Lung (tissue), 12 donors: ENCODE measurements around the gene GPR146. TPM values are rescaled to one million over a fixed set of nuclear protein-coding genes. Genes with fewer than 3 reads are reported as not detected.

Experiments used
- ATAC-seq: fragments of 200-7000 bp; cut with Tn5 transposase; one replicate; pipeline ENCODE4 v1.9.1; 2020; ENCODE audit warnings: moderate number of reproducible peaks; ENCODE audit not compliant: insufficient read depth, low FRiP score
- DNase-seq, 3 donors: peaks; one replicate each; pipeline ENCODE4 v3.0.0-alpha.2; 2013 to 2017
- H3K27ac ChIP-seq, 2 donors: one replicate each; pipeline ENCODE4 v1.5.1; 2013; ENCODE audit warnings: mild to moderate bottlenecking in 2 of 2, moderate library complexity in 2 of 2, control low read depth in 1 of 2, inconsistent platforms in 1 of 2, low read depth in 1 of 2, low read length in 1 of 2
- H3K27me3 ChIP-seq, 3 donors: one replicate each; pipeline ENCODE4 v1.5.1; 2013; ENCODE audit warnings: low read length in 2 of 3; ENCODE audit not compliant: control insufficient read depth in 3 of 3, insufficient read depth in 3 of 3
- H3K36me3 ChIP-seq, 4 donors: one replicate each; pipeline ENCODE4 v1.5.1; 2013; ENCODE audit warnings: low read length in 4 of 4, mild to moderate bottlenecking in 1 of 4, moderate library complexity in 1 of 4; ENCODE audit not compliant: control insufficient read depth in 4 of 4, insufficient read depth in 4 of 4
- H3K4me1 ChIP-seq, 5 donors: one replicate each; pipeline ENCODE4 v1.5.1; 2013; ENCODE audit warnings: low read length in 5 of 5, mild to moderate bottlenecking in 2 of 5, moderate library complexity in 1 of 5; ENCODE audit not compliant: control insufficient read depth in 5 of 5, insufficient read depth in 5 of 5
- H3K4me3 ChIP-seq: one replicate; pipeline ENCODE4 v1.5.1; 2013; ENCODE audit warnings: mild to moderate bottlenecking, control low read depth, moderate library complexity
- H3K9ac ChIP-seq, 2 donors: one replicate each; pipeline ENCODE4 v1.5.1; 2013; ENCODE audit warnings: low read length in 2 of 2, control low read depth in 1 of 2; ENCODE audit not compliant: insufficient read depth in 1 of 2
- H3K9me3 ChIP-seq, 4 donors: one replicate each; pipeline ENCODE4 v1.5.1; 2013; ENCODE audit warnings: low read length in 3 of 4, mild to moderate bottlenecking in 1 of 4, moderate library complexity in 1 of 4; ENCODE audit not compliant: control insufficient read depth in 4 of 4, insufficient read depth in 3 of 4
- WGBS, 2 donors: extraction: QIAGEN DNeasy Blood & Tissue Kit; methylation state at CpG; one replicate each; pipeline ENCODE4 v1.1.7; 2013; 5-methylcytosine and 5-hydroxymethylcytosine counted together
- polyA plus RNA-seq, 2 donors: library from polyadenylated mRNA; stranded (reverse); fragments of 200-250 nt; gene quantifications; one replicate each; pipeline ENCODE4 v1.2.1, GENCODE V29; 2013
- total RNA-seq, 2 donors: library from RNA; depleted of rRNA in 1 of 2; stranded (reverse); fragments of >200 nt in 1 of 2; gene quantifications; one replicate each; pipeline ENCODE4 v1.2.1, GENCODE V29; 2014 to 2021
- TF ChIP-seq, protein P1 (sequence below): IDR thresholded peaks from 2 replicates; pipeline ENCODE4 v1.5.1; 2012; ENCODE audit warnings: mild to moderate bottlenecking; ENCODE audit errors: control extremely low read depth, extremely low read depth
- donor health status: control.
- donor health status: control.
- donor health status: Bipolar disorder and iron deficiency.
- donor health status: healthy.
- donor health status: DM: yes; HTN: yes; CAD: no.

Gene GPR146
- total and polyA plus RNA-seq, 4 donors, result 13.7 to 27.1 (median 14.0) TPM

DNA sequence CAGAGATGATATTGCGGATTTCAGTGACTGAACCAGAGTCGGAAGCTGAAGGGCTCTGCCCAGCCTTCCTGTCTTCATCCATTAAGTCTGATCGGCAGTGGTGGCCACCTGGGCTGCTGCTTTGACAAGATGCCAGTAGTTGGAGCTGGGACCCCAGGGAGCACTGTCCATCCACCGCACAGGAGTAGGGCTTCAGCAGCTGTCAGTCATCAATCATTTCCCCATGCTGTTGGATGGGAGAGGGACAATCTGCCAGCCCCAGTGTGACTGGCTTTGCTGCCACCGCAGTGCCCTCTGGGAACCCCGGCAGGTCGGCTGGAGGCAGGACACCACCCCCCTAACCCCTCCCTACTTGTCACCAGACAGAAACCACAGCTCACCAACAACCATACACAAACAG is 23.0 kb upstream of the GPR146 start:
- H3K4me1 ChIP-seq, result peaks cover 0 to 3% (median 0%) of the 10 kb centered on the region in 5 donors
- H3K27me3 ChIP-seq, result no peaks in the 10 kb centered on the region
- DNase-seq (no peak), ATAC-seq (no peak)
- 96 to 97% methylated on average over 7 of the region's 7 CpGs for WGBS, 2 donors
- TF ChIP-seq, protein P1, sequence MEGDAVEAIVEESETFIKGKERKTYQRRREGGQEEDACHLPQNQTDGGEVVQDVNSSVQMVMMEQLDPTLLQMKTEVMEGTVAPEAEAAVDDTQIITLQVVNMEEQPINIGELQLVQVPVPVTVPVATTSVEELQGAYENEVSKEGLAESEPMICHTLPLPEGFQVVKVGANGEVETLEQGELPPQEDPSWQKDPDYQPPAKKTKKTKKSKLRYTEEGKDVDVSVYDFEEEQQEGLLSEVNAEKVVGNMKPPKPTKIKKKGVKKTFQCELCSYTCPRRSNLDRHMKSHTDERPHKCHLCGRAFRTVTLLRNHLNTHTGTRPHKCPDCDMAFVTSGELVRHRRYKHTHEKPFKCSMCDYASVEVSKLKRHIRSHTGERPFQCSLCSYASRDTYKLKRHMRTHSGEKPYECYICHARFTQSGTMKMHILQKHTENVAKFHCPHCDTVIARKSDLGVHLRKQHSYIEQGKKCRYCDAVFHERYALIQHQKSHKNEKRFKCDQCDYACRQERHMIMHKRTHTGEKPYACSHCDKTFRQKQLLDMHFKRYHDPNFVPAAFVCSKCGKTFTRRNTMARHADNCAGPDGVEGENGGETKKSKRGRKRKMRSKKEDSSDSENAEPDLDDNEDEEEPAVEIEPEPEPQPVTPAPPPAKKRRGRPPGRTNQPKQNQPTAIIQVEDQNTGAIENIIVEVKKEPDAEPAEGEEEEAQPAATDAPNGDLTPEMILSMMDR, result no peak
- H3K9ac ChIP-seq, result no peak overlapping the region
- peaks cover 0 to 30% (median 10%) of the 10 kb centered on the region in 4 donors for H3K36me3 ChIP-seq
- H3K4me3 ChIP-seq, result no peak overlapping the region
- no peaks in the 10 kb centered on the region for H3K9me3 ChIP-seq
- H3K27ac ChIP-seq, result no peak overlapping the region

DNA sequence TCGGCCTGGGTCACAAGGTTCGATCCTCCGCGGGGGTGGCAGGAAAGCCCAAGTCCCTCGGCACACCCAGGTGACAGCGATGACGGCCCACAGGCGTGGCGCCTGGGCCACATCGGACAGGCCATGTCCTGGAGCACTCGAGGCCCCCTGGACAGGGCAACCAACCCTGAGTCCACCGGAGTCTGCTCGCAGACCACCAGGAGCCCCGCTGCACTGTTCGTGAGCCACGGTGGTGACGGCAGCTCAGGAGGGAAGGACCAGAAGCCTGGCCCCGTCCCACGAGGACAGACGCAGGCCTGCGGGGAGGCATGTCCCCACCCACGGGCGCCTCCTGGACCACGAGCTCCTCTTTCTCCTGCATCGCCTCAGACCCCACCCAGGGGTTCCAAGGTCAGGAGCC is 22.4 kb upstream of the GPR146 start:
- H3K9ac ChIP-seq, result no peak overlapping the region
- H3K36me3 ChIP-seq, result peaks cover 0 to 32% (median 10%) of the 10 kb centered on the region in 4 donors
- H3K27me3 ChIP-seq, result no peaks in the 10 kb centered on the region
- no peak for ATAC-seq
- WGBS, 2 donors, result 94 to 97% methylated on average over 25 of the region's 25 CpGs
- H3K4me3 ChIP-seq, result no peak overlapping the region
- no peaks in the 10 kb centered on the region for H3K9me3 ChIP-seq
- H3K27ac ChIP-seq, result no peak overlapping the region
- peaks cover 0 to 6% (median 0%) of the 10 kb centered on the region in 5 donors for H3K4me1 ChIP-seq
- no peak for DNase-seq
- TF ChIP-seq, protein P1, result no peak

DNA sequence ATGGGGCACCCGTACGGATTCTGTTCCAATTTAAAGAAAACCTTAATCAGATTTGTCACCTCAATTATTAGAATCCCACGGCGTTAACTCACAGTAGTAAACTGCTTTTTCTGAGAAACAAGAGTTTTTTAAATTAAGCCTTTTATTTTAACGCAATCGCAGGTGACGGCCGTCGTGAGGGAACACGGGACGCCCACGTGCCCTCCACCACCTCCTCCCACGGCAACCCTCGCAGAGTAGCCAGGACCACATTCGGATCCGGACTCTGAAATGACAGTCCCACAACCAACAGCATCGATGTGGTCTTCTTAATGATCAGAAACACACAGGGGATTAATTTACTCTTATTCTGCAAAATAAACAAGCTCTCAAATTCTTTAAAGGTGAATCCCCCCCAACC is 22.0 kb upstream of the GPR146 start:
- no peak for DNase-seq

More for the DNA sequence above, 22.0 kb upstream of the GPR146 start:
- peaks cover 0 to 32% (median 10%) of the 10 kb centered on the region in 4 donors for H3K36me3 ChIP-seq
- no peaks in the 10 kb centered on the region for H3K27me3 ChIP-seq
- H3K27ac ChIP-seq, result no peak overlapping the region
- peaks cover 0 to 10% (median 3%) of the 10 kb centered on the region in 5 donors for H3K4me1 ChIP-seq
- no peak overlapping the region for H3K9ac ChIP-seq
- no peak for ATAC-seq
- no peaks in the 10 kb centered on the region for H3K9me3 ChIP-seq
- TF ChIP-seq, protein P1, result no peak
- 98% methylated on average over 17 of the region's 17 CpGs for WGBS, 2 donors
- H3K4me3 ChIP-seq, result no peak overlapping the region
